ENCODE results near the gene TLR2. TPM values are rescaled to one million over a fixed set of nuclear protein-coding genes. Genes with fewer than 3 reads are reported as not detected.

Gene TLR2
- total and polyA plus RNA-seq, 2 of the 4 experiments (the other 2 are of a cell fraction): under 0.01 to 0.03 TPM

- Histone ChIP-seq H3K4me1 (ENCODE audit: control insufficient read depth, insufficient read depth, low read length) (no peaks in the 10 kb centered on the region), H3K9me1 (ENCODE audit: insufficient read depth, low read length) (no peaks in the 10 kb centered on the region), H3K36me3 (ENCODE audit: control insufficient read depth, insufficient read depth, low read length) (no peaks in the 10 kb centered on the region), H2AK5ac (ENCODE audit: low read depth, low read length) (no peak overlapping the region), H4K20me1 (ENCODE audit: insufficient read depth, low read length) (no peaks in the 10 kb centered on the region), H3K14ac (replicated peaks; ENCODE audit: low read depth, low read length) (no peak overlapping the region), H3K27ac (ENCODE audit: insufficient read depth, low read length) (no peak overlapping the region), H4K8ac (ENCODE audit: low read depth in 2 of 2, low read length in 2 of 2) (no peak overlapping the region), H3K9me3 (ENCODE audit: control insufficient read depth, insufficient read depth, low read length) (no peaks in the 10 kb centered on the region), H2BK120ac (ENCODE audit: low read depth, low read length) (no peak overlapping the region), H3K18ac (ENCODE audit: low read depth, low read length) (no peak overlapping the region), H3K4me3 (ENCODE audit: insufficient read depth, low read depth, low read length) (no peak overlapping the region), H4K91ac (ENCODE audit: insufficient read depth, low read depth, low read length) (no peak overlapping the region), H2BK15ac (ENCODE audit: low read depth, low read length) (no peak overlapping the region), H3K4me2 (ENCODE audit: low read depth, low read length) (no peak overlapping the region), H3K4ac (ENCODE audit: low read depth, low read length) (no peak overlapping the region), H3K23ac (ENCODE audit: low read depth, low read length) (no peak overlapping the region), H3K27me3 (ENCODE audit: control insufficient read depth, insufficient read depth, low read length) (no peaks in the 10 kb centered on the region), H3K79me1 (ENCODE audit: low read depth in 1 of 2, low read length in 2 of 2) (no peaks in the 10 kb centered on the region), H2AK9ac (replicated peaks; ENCODE audit: low read depth, low read length, poor library complexity) (no peak overlapping the region), H2AFZ (replicated peaks; ENCODE audit: low read length, poor library complexity) (no peak overlapping the region), H2BK20ac (ENCODE audit: low read depth, low read length) (no peak overlapping the region), H3K9ac (ENCODE audit: low read depth, low read length) (no peak overlapping the region), H2BK5ac (ENCODE audit: low read depth, low read length, poor library complexity, severe bottlenecking) (no peak overlapping the region), H3K56ac (ENCODE audit: extremely low read depth, insufficient read depth, low read length) (no peak overlapping the region), H4K5ac (ENCODE audit: low read depth, low read length) (no peak overlapping the region)
- ChIA-PET POLR2A (ENCODE audit: unreplicated experiment) (no interaction called here), CTCF (no interaction called here)
- intact Hi-C loops (cut with micrococcal nuclease) (no loop called here), in situ Hi-C loops (cut with MboI; ENCODE audit: low sequenced_read_pairs) (no loop called here), dilution Hi-C loops (cut with HindIII; ENCODE audit: low sequenced_read_pairs, unreplicated experiment) (no loop called here)
- no peak for ATAC-seq (ENCODE audit: low read depth)
- BruUV-seq (replicated peaks): no TSS peak
- no CpG with 5 or more reads among the region's 2 CpGs for WGBS, 2 experiments (ENCODE audit: extremely low coverage in 2 of 2, insufficient read length in 1 of 2)
- no peak for DNase-seq
- no peak for TF ChIP-seq CHD1 (IDR thresholded peaks at IDR 0.05; ENCODE audit: low read depth, low read length)
Observed at GRCh38 chr4:153729895-153730294, 45.8 kb downstream of the TLR2 start.

Measured in IMR-90 (cell line).